Measurements from ENCODE around the gene ARPC5. TPM values are rescaled to one million over a fixed set of nuclear protein-coding genes. Genes with fewer than 3 reads are reported as not detected.

The ARPC5 gene
- total and polyA plus RNA-seq, 9 donors = 41.8 to 104 (median 64.1) TPM

- no peaks in the 10 kb centered on the region for H3K36me3 ChIP-seq
- H3K27ac ChIP-seq = no peak overlapping the region
- no peak overlapping the region for H3K4me3 ChIP-seq
- intact Hi-C loops (cut with DNase I) = no loop called here
- DNase-seq = no peak
- H3K4me1 ChIP-seq (ENCODE audit: insufficient read depth) = no peaks in the 10 kb centered on the region
- no peaks in the 10 kb centered on the region for H3K9me3 ChIP-seq
- H3K27me3 ChIP-seq = no peaks in the 10 kb centered on the region
- TF ChIP-seq POLR2A (IDR thresholded peaks at IDR 0.05) (no peak), CTCF (IDR thresholded peaks at IDR 0.05) (no peak), EP300 (IDR thresholded peaks at IDR 0.05) (no peak)
Measured at GRCh38 chr1:183646776-183647175, 11.2 kb upstream of the ARPC5 start.

- Histone ChIP-seq H3K4me3 (no peak overlapping the region), H3K9me3 (no peaks in the 10 kb centered on the region), H3K27ac (no peak overlapping the region), H3K4me1 (ENCODE audit: insufficient read depth) (no peaks in the 10 kb centered on the region), H3K27me3 (no peaks in the 10 kb centered on the region), H3K36me3 (no peaks in the 10 kb centered on the region)
- WGBS, 3 donors = 94 to 97% (median 95%) methylated on average over 5 of the region's 5 CpGs
- intact Hi-C loops (cut with DNase I) = no loop called here
- no peak for TF ChIP-seq CTCF (IDR thresholded peaks at IDR 0.05)
- TF ChIP-seq EP300 (IDR thresholded peaks at IDR 0.05) = no peak
- TF ChIP-seq POLR2A (IDR thresholded peaks at IDR 0.05) = no peak
- no peak for DNase-seq
Measured at GRCh38 chr1:183645531-183645930, 9.9 kb upstream of the ARPC5 start.

GRCh38 chr1:183642166-183642565, 6.6 kb upstream of the ARPC5 start:
- WGBS, 3 donors = 86 to 88% (median 87%) methylated on average over 3 of the region's 3 CpGs
- Histone ChIP-seq H3K27ac (no peak overlapping the region), H3K4me1 (ENCODE audit: insufficient read depth) (no peaks in the 10 kb centered on the region), H3K4me3 (no peak overlapping the region), H3K27me3 (no peaks in the 10 kb centered on the region), H3K9me3 (no peaks in the 10 kb centered on the region), H3K36me3 (no peaks in the 10 kb centered on the region)
- intact Hi-C loops (cut with DNase I) = no loop called here
- no peak for TF ChIP-seq POLR2A (IDR thresholded peaks at IDR 0.05)
- no peak for TF ChIP-seq EP300 (IDR thresholded peaks at IDR 0.05)
- TF ChIP-seq CTCF (IDR thresholded peaks at IDR 0.05) = no peak
- no peak for DNase-seq

DNA sequence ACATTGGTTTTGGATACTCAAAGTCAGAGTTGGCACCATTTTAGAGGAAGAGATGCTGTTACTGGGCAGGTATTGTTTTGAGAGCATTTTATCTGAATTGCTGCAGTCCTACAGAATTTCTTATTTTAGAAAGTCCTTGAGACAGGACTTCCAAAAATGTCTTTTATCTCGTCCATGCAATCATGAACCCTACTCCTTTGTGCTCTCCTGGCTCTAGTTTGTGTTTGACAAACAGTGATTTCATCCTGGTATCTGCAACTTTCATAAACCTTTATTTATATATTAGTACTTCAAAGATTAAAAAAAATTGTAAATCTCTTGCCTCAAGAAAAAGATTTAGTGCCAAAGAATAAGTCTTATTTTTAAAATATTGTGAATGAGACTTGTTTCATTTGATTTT, 4.6 kb upstream of the ARPC5 start:
- H3K27ac ChIP-seq = no peak overlapping the region
- no peak overlapping the region for H3K4me3 ChIP-seq
- no peak for DNase-seq
- intact Hi-C loops (cut with DNase I) = no loop called here
- no peaks in the 10 kb centered on the region for H3K4me1 ChIP-seq (ENCODE audit: insufficient read depth)
- H3K9me3 ChIP-seq = no peaks in the 10 kb centered on the region
- TF ChIP-seq EP300 (IDR thresholded peaks at IDR 0.05) (no peak), POLR2A (IDR thresholded peaks at IDR 0.05) (no peak), CTCF (IDR thresholded peaks at IDR 0.05) (no peak)
- 16 to 29% (median 22%) methylated on average over 1 of the region's 1 CpG for WGBS, 3 donors
- H3K36me3 ChIP-seq = no peaks in the 10 kb centered on the region
- H3K27me3 ChIP-seq = no peaks in the 10 kb centered on the region
